IMR-90 (cell line): ENCODE data around the gene LILRB2.

Experiments
- BHLHE40 ChIP-seq: fragments of 150-350 bp; IDR thresholded peaks from 2 replicates; pipeline ENCODE4 v1.6.1; 2016; ENCODE audit warnings: mild to moderate bottlenecking, low read depth, low read length
- CEBPB ChIP-seq: IDR thresholded peaks from 2 replicates; pipeline ENCODE4 v1.6.1; 2012; ENCODE audit warnings: low read depth, low read length, improper control_type of control experiment
- CTCF ChIP-seq: conservative IDR thresholded peaks from 2 replicates; pipeline ENCODE4 v1.5.1; 2012; ENCODE audit warnings: mild to moderate bottlenecking, low read depth, low read length, improper control_type of control experiment
- ELK1 ChIP-seq: fragments of 150-350 bp; IDR thresholded peaks from 2 replicates; pipeline ENCODE4 v1.6.1; 2016; ENCODE audit warnings: low read depth, mild to moderate bottlenecking, low read length, moderate library complexity, borderline replicate concordance
- MAFK ChIP-seq: IDR thresholded peaks from 2 replicates; pipeline ENCODE4 v1.6.1; 2012; ENCODE audit warnings: low read depth, low read length, improper control_type of control experiment
- MAZ ChIP-seq: IDR thresholded peaks from 2 replicates; pipeline ENCODE4 v1.6.1; 2012; ENCODE audit warnings: low read depth, mild to moderate bottlenecking, low read length, improper control_type of control experiment, moderate library complexity, borderline replicate concordance
- MXI1 ChIP-seq: IDR thresholded peaks from 2 replicates; pipeline ENCODE4 v1.6.1; 2012; ENCODE audit warnings: low read depth, mild to moderate bottlenecking, low read length, moderate library complexity, borderline replicate concordance
- POLR2A ChIP-seq: IDR thresholded peaks from 2 replicates; pipeline ENCODE4 v1.6.1; 2012; ENCODE audit warnings: mild to moderate bottlenecking, low read depth, low read length
- SMC3 ChIP-seq: fragments of 150-350 bp; IDR thresholded peaks from 2 replicates; pipeline ENCODE4 v1.6.1; 2016; ENCODE audit warnings: low read depth, mild to moderate bottlenecking, antibody characterized with exemption, low read length, moderate library complexity

GRCh38 chr19:54279406-54279962, 1.4 kb downstream of the LILRB2 start:
- TF ChIP-seq MAFK = no peak
- no peak for TF ChIP-seq CTCF
- TF ChIP-seq POLR2A = no peak
- TF ChIP-seq MXI1 = no peak
- TF ChIP-seq ELK1 = no peak
- no peak for TF ChIP-seq MAZ
- TF ChIP-seq CEBPB = no peak
- TF ChIP-seq BHLHE40 = no peak
- no peak for TF ChIP-seq SMC3
